ENCODE data around the gene PPP2R1A.
A peak's percentile ranks its signal among the peaks of the same experiment; 100 is the strongest.
"Not testable (repeated sequence)": the region's sequence is repeated elsewhere in the genome, so short reads cannot be mapped to it uniquely, and the experiment has no call there.

PPP2R1A gene

DNA sequence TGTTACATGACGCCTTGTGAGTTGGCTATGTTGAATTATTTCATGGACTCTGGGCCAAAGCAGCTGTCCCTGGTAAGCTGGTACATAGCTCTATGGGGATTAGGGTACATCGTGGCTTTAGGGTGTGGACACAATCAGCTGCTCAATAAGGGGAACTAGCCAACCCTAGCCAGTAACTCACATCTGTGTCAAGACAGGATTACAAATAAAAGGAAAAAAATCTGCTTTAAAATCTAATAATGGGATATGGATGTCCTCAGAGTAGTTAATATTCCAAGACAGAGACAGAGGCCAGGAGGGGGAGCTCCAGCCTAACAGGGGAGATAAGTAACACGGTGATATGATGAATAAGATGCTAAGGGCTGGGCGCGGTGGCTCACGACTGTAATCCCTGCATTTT, 58.4 kb downstream of the PPP2R1A start:
- DNase-seq = no peak

DNA sequence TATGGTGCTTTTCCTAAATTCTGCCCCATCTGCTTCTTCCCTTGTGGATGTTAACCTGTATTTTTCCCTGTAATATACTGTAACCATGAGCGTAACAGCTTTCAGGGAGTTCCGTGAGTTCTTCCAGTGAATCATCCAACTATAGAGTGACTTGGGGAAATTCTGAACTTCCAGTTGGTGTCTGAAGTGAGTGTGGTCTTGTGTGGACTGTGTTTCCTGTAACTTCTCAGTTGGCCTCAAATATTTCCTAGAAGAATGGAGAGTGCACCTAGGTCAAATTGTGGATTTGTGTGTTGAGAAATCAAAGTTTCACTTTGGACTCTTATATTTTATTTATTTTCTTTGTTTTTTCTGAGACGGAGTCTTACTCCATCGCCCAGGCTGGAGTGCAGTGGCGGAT, 68.6 kb downstream of the PPP2R1A start:
- DNase-seq = no peak

DNA sequence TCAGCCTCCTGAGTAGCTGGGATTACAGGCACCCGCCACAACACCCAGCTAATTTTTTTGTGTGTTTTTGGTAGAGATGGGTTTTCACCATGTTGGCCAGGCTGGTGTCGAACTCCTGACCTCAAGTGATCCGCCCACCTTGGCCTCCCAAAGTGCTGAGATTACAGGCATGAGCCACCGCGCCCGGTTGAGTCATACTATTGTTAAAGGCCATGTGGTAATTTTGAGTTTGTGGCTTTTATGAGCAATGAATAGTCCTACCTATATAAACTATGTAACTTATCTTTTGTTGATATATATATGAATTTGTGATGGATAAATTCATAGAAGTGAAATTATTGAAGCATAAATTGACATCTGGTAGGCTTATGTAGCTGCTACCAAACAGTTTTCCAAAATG, 75.7 kb downstream of the PPP2R1A start:
- DNase-seq = not testable (repeated sequence)

DNA sequence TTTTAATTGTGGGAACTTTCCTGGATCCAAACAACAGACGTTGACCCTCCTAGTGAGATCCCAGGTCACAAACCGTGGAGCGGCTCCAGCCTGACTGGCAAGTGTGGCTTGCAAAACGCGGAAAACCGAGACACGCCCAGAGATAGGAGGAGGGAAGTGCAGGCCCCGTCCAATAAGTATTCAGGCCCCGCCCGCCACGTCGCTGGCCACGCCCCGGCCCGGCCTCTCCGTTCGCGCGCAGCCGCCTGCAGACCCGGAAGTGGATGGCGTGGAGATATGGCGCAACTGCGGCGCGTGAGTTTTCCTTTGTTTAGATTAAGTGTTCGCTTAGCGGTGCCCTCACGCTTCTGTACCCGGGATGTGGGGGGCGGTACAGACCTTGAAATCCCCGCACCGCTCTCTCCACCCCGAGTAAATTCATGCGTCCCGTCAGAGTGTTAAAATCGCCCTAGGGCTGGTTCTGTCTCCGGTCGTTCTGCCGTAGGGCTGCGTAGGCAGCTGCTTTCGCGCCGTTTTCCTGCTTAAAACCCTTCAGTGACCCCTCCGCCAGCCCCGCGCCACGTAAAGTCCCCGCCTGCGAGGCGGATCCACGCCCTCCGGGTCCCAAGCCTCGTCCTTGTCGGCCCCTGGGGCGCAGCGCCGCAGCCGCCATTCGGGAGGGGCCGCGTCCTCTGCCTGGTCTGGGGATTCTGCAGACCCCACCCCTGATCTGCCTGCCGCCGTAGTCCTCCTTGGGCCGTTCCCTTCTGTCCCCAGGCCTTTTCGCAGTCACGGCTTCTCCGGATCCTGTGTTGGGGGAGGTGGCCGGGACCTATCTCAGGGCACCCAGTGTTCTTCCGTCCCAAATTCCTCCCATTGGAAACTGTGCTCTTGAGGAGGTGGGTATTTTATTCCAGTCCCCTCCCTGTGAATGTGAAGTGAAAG, 79.7 kb downstream of the PPP2R1A start, which contains the start of gene ZNF766:
TSS of gene ZNF766 (plus strand) at position 250 of the 924 bp plus-strand sequence. CDS start at position 277, 27 bp downstream.
- DNase-seq = peak; percentile 92

DNA sequence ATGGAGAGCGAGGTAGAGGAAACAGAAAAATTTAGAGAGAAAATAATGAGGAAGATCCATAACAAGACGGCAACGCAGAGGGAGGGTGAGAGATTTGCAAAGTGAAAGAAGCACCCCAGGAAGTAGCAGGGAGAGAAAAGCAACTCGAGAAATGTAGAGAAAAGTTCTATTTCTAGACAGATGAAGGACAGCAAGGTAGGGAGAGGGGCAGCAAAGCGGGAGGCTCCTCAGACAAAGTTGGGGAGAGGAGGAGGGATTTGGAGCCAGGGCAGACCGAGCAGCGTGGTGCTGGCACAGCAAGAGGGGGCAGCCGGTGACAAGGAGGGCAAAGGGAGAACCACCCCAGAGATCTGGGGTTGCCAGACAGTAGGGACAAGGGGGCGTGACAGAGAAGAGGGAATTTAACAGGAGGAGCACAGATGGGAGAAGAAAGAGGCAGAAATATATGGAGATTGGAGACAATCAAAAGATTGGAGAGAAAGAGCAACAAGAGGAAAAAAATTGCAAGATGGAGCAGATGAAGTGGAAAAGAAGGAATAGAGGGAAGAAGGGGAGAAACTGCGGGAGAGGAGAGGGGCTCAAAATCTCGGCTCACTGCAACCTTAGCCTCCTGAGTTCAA, 80.5 kb downstream of the PPP2R1A start:
- DNase-seq = no peak

DNA sequence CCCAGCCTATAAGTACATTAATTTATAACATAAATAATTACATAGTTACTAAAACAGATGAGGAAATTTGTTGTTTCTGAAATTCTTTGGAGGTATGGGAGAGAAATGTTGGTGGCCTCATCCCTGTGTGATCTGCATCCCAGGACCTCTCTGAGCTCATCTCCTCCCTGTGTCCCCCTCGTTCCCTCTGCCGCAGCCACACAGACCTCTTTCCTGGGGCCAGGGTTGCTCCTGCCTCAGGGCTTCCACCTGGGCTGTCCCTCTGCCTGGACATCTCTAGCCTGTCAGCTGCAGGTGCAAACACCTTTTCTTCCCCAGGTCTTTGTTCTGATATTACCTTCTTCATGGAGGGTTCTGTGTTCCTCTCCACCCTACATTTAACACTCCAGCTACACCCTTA, 83.4 kb downstream of the PPP2R1A start:
- no peak for DNase-seq

DNA sequence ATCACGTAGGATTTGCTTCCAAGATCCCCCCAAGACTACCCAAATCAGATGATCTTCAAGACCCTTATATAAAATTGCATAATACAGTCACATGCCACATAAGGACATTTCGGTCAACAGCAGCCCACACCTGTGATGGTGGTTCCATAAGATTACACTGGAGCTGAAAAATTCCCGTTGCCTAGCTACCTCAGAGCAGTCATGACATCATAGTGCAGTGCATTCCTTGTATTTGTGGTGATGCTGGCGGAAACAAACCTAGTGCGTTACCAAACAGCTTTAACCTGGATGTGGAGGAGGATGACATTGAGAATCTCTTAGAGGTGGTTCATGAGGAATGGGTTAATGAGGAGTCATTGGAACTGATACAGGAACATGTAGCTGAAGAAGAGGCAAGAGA, 84.3 kb downstream of the PPP2R1A start:
- DNase-seq = no peak

DNA sequence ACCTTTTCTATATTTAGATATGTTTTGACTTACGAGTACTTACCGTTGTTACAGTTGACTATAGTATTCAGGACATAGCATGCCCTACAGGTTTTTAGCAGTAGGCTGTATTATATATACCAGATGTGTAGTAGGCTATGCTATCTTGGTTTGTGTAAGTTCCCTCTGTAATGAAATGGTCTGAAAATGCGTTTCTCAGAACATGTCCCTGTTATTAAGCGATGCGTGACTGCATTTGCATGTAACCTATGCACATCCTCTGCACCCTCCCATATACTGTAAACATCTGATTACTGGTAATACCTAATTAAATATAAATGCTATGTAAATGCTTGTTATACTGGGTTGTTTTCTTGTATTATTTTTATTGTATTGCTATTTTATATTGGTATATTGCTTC, 86.1 kb downstream of the PPP2R1A start:
- DNase-seq = no peak

DNA sequence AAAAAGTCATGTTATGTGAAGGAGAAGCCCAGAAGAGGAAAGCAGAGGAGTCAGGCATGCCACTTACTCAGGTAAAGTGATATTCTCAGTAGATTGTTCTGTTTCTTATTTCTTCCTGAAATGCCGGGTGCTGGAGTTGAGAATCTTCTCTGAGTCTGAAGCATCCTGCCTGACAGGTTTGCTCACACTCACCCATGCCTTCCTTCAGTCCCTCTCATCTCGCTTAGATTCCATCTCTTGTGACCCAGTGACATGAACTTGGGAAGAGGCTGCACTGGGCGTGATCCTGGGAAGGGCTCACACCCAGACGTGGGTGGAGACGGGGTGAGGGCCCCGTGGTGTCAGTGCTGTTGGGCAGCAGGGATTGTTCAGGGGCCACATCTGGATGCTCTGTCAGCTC, 87.6 kb downstream of the PPP2R1A start:
- DNase-seq = no peak
